Measurements from ENCODE around the gene AKAP1.

AKAP1 gene

DNA sequence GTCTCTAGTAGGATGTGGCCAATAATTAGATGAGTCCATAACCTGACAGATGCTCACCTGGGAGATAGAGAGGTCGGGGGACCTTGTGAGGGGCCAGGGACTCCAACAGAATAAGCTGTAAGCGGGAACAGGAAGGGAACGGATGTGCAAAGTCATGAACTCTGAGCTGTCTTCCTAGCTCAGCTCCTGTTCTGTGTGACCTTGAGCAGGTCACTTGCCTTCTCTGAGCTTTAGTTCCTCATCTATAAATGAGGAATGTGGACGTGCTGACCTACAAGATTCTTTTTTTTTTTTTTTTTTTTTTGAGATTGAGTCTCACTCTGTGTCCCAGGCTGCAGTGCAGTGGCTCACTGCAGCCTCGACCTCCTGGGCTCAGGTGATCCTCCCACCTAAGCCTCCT is 58.9 kb downstream of the AKAP1 start:
- H3K36me3 Mint-ChIP-seq (ENCODE audit: low read depth): no peaks in the 10 kb centered on the region
- no peak for TF ChIP-seq CTCF (IDR thresholded peaks at IDR 0.05)
- no peak overlapping the region for H3K4me3 Mint-ChIP-seq
- peaks cover 11% of the 10 kb centered on the region for H3K9me3 Mint-ChIP-seq
- no peak for DNase-seq
- H3K4me1 Mint-ChIP-seq: peaks cover 35% of the 10 kb centered on the region
- peaks cover 12% of the 10 kb centered on the region for H3K27me3 Mint-ChIP-seq (ENCODE audit: low read depth, poor library complexity)
- H3K27ac Mint-ChIP-seq: peak overlapping the region; percentile 60

DNA sequence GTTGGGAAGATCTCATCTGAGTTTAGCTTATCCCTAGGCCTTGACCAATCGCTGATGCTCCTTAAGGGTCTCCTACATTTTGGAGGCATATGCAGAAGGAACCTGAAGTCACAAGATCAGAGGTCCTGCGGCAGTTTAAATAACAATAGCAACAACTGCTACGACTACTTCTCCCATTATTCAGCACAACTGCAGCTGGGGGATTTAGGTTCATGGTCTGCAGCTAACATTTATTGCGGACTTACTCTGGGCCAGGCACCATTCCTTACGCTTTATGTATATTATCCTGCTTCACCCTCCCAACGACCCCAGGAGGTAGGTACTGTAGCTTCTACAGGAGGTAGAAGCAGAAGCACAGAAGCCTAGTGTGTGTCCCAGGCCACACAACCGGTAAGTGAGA is 59.5 kb downstream of the AKAP1 start:
- DNase-seq: no peak
- Mint-ChIP-seq H3K27me3 (ENCODE audit: low read depth, poor library complexity) (peaks cover 14% of the 10 kb centered on the region), H3K9me3 (peaks cover 15% of the 10 kb centered on the region), H3K36me3 (ENCODE audit: low read depth) (no peaks in the 10 kb centered on the region), H3K4me3 (no peak overlapping the region), H3K4me1 (peaks cover 28% of the 10 kb centered on the region), H3K27ac (no peak overlapping the region)
- TF ChIP-seq CTCF (IDR thresholded peaks at IDR 0.05): no peak

DNA sequence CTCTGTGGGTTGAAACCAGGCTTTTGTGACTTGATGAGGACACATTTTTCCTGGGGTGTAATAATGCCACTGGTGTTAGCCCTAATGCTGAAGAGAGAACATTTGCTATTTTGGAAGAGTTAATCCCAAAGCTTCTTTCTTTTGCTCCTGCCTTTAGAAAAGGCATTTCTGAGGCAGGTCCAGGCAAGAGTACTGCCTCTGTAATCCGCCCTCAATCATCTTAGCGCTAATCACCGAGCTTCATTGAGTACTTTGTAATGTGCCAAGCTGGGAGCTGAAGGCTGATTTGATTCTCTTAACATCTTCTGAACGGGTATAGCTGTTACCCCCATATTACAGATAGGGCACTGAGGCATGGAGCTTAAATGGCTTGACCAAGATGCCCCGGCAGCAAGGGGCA is 60.3 kb downstream of the AKAP1 start:
- Mint-ChIP-seq H3K9me3 (peaks cover 16% of the 10 kb centered on the region), H3K27ac (no peak overlapping the region), H3K27me3 (ENCODE audit: low read depth, poor library complexity) (peaks cover 14% of the 10 kb centered on the region), H3K4me3 (no peak overlapping the region), H3K4me1 (peaks cover 28% of the 10 kb centered on the region), H3K36me3 (ENCODE audit: low read depth) (no peaks in the 10 kb centered on the region)
- TF ChIP-seq CTCF (IDR thresholded peaks at IDR 0.05): no peak
- DNase-seq: no peak

DNA sequence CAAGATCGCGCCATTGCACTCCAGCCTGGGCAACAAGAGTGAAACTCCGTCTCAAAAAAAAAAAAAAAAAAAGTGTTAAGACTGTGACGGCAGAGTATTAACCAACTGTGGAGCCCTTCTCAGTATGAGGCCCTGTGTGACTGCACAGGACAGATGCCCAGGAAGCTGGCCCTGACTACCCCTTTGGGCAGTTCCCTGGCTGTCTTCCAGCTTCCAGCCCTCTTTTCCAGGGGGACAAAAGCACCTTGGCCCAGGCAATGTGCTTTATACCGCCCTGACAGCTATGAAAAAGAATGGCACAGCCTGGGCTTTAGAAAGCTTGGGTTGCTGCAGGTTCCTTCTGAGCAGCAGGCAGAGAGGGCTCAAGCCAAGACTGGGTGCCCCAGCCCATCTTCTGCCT is 61.2 kb downstream of the AKAP1 start:
- TF ChIP-seq CTCF (IDR thresholded peaks at IDR 0.05): no peak
- H3K27ac Mint-ChIP-seq: no peak overlapping the region
- peaks cover 18% of the 10 kb centered on the region for H3K9me3 Mint-ChIP-seq
- H3K4me3 Mint-ChIP-seq: no peak overlapping the region
- peaks cover 28% of the 10 kb centered on the region for H3K4me1 Mint-ChIP-seq
- DNase-seq: no peak
- H3K27me3 Mint-ChIP-seq (ENCODE audit: low read depth, poor library complexity): peaks cover 14% of the 10 kb centered on the region
- no peaks in the 10 kb centered on the region for H3K36me3 Mint-ChIP-seq (ENCODE audit: low read depth)

- Mint-ChIP-seq H3K4me3 (no peak overlapping the region), H3K4me1 (no peaks in the 10 kb centered on the region), H3K36me3 (ENCODE audit: low read depth) (no peaks in the 10 kb centered on the region), H3K27ac (no peak overlapping the region), H3K27me3 (ENCODE audit: low read depth, poor library complexity) (peaks cover 12% of the 10 kb centered on the region), H3K9me3 (peaks cover 28% of the 10 kb centered on the region)
- TF ChIP-seq CTCF (IDR thresholded peaks at IDR 0.05): no peak
- no peak for DNase-seq
These were observed 66.8 kb downstream of the AKAP1 start for GRCh38 chr17:57151798-57152197.

- Mint-ChIP-seq H3K4me1 (peaks cover 4% of the 10 kb centered on the region), H3K4me3 (no peak overlapping the region), H3K27ac (no peak overlapping the region), H3K27me3 (ENCODE audit: low read depth, poor library complexity) (peaks cover 10% of the 10 kb centered on the region), H3K36me3 (ENCODE audit: low read depth) (no peaks in the 10 kb centered on the region), H3K9me3 (peaks cover 26% of the 10 kb centered on the region)
- no peak for DNase-seq
- no peak for TF ChIP-seq CTCF (IDR thresholded peaks at IDR 0.05)
These were observed 68.0 kb downstream of the AKAP1 start for GRCh38 chr17:57152967-57153528.

All from nephron progenitor cell (in vitro differentiated cells).